ENCODE measurements around the gene MTF1. TPM values are rescaled to one million over a fixed set of nuclear protein-coding genes. Genes with fewer than 3 reads are reported as not detected.
A peak's percentile ranks its signal among the peaks of the same experiment; 100 is the strongest.

The MTF1 gene
- total and polyA plus RNA-seq, 12 donors, result 1.5 to 17.1 (median 10.5) TPM

DNA sequence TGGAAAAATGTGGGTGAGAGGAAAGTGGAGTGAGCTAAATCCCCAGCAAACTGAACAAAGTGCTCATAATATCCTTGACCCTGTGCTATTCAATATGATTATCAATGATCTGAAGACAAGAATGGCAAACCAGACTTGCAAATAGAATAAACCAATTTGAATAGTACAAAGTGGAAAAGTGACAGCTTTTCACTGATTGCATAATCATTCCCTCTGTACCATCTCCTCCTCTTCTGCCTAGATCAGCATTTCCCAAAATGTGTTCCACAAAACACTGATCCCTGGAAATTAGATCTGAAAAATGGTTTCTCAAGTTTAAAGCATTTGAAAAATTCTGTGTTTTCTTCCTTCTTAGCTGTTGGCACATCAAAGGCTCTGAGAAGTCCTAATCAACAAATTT lies 8.1 kb downstream of the MTF1 start:
- no peaks in the 10 kb centered on the region for H3K27me3 ChIP-seq
- intact Hi-C loops (cut with DNase I), result no loop called here
- no peak for TF ChIP-seq CTCF (IDR thresholded peaks at IDR 0.05)
- no peak for DNase-seq
- peaks cover 0 to 96% (median 48%) of the 10 kb centered on the region in 9 donors for H3K4me1 ChIP-seq
- no peak for ATAC-seq
- H3K9me3 ChIP-seq, result no peaks in the 10 kb centered on the region
- peak overlapping the region in 2 of 10 donors; percentile 21 to 75 for H3K27ac ChIP-seq
- peak overlapping the region in 1 of 10 donors; percentile 1 for H3K4me3 ChIP-seq
- H3K36me3 ChIP-seq, result peaks cover 0 to 48% (median 3%) of the 10 kb centered on the region in 9 donors

- intact Hi-C loops (cut with DNase I), result no loop called here
- no peak for ATAC-seq
- DNase-seq, result no peak
- Histone ChIP-seq H3K9me3 (no peaks in the 10 kb centered on the region), H3K27ac (peak overlapping the region in 2 of 10 donors; percentile 21 to 75), H3K27me3 (no peaks in the 10 kb centered on the region), H3K36me3 (peaks cover 0 to 45% (median 3%) of the 10 kb centered on the region in 9 donors), H3K4me3 (peak overlapping the region in 1 of 10 donors; percentile 1), H3K4me1 (peaks cover 0 to 96% (median 41%) of the 10 kb centered on the region in 9 donors)
- TF ChIP-seq CTCF (IDR thresholded peaks at IDR 0.05), result no peak
- 86 to 93% methylated on average over 6 of the region's 6 CpGs for WGBS, 2 donors
Observed at GRCh38 chr1:37850352-37850955, 8.9 kb downstream of the MTF1 start.

DNA sequence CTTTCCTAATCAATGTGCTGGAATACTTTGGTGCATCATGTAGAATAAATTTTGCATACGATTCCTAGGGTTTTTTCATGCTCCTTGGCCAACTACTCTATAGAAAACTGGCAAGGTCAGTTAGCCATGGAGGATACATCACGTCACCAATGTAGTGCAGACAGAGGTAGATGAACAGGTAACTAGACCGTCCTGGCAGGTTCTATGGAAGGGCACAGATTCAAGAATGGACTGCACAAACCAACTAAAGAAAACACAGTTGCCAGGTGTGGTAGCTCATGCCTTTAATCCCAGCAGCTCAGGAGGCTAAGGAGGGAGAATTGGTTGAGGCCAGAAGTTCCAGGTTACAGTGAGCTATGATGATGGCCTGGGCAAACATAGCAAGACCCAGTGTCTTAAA lies 9.9 kb downstream of the MTF1 start:
- no peak for TF ChIP-seq CTCF (IDR thresholded peaks at IDR 0.05)
- Histone ChIP-seq H3K36me3 (peaks cover 0 to 38% (median 1%) of the 10 kb centered on the region in 9 donors), H3K4me1 (peaks cover 0 to 96% (median 36%) of the 10 kb centered on the region in 9 donors), H3K4me3 (no peak overlapping the region), H3K9me3 (no peaks in the 10 kb centered on the region), H3K27me3 (no peaks in the 10 kb centered on the region), H3K27ac (peak overlapping the region in 1 of 10 donors; percentile 75)
- DNase-seq (no peak), ATAC-seq (no peak)
- WGBS, 2 donors, result 96 to 97% methylated on average over 3 of the region's 3 CpGs
- intact Hi-C loops (cut with DNase I), result no loop called here

- TF ChIP-seq CTCF (IDR thresholded peaks at IDR 0.05), result no peak
- H3K4me3 ChIP-seq, result no peak overlapping the region
- H3K27me3 ChIP-seq, result no peaks in the 10 kb centered on the region
- H3K27ac ChIP-seq, result peak overlapping the region in 1 of 10 donors; percentile 61
- peaks cover 0 to 39% (median 0%) of the 10 kb centered on the region in 9 donors for H3K36me3 ChIP-seq
- no peak for ATAC-seq
- WGBS, 2 donors, result 79 to 87% methylated on average over 4 of the region's 4 CpGs
- H3K4me1 ChIP-seq, result peaks cover 0 to 92% (median 15%) of the 10 kb centered on the region in 9 donors
- no peaks in the 10 kb centered on the region for H3K9me3 ChIP-seq
- DNase-seq, result no peak
- intact Hi-C loops (cut with DNase I), result no loop called here
Observed at GRCh38 chr1:37846647-37847339, 12.6 kb downstream of the MTF1 start.

All from heart right ventricle (tissue), 16 donors.